KMS-11 (cell line): ENCODE data around the gene PRKAR1B.

Experiments used
- H2AFZ ChIP-seq: fragments of 200-600 bp; sonication (generic); 2 replicates; pipeline ENCODE4 v1.6.1; 2016; ENCODE audit warnings: antibody characterized with exemption, mixed run types, low read depth
- H3K27ac ChIP-seq: fragments of 200-600 bp; sonication (generic); 2 replicates; pipeline ENCODE4 v1.6.1; 2016; ENCODE audit warnings: mild to moderate bottlenecking, mixed run types
- H3K27me3 ChIP-seq: fragments of 200-600 bp; sonication (generic); 2 replicates; pipeline ENCODE4 v1.6.1; 2017; ENCODE audit warnings: mild to moderate bottlenecking, low read depth, mixed run types, moderate library complexity; ENCODE audit not compliant: insufficient read depth
- H3K36me3 ChIP-seq: fragments of 200-600 bp; sonication (generic); 2 replicates; pipeline ENCODE4 v1.6.1; 2017; ENCODE audit warnings: mild to moderate bottlenecking, mixed run types; ENCODE audit not compliant: insufficient read depth
- H3K4me1 ChIP-seq: fragments of 200-600 bp; sonication (generic); 2 replicates; pipeline ENCODE4 v1.6.1; 2016; ENCODE audit warnings: mild to moderate bottlenecking, low read depth, mixed run types; ENCODE audit not compliant: poor library complexity, severe bottlenecking
- H3K4me2 ChIP-seq: fragments of 200-600 bp; sonication (generic); 2 replicates; pipeline ENCODE4 v1.7.0; 2016; ENCODE audit warnings: mild to moderate bottlenecking, mixed run types
- H3K4me3 ChIP-seq: fragments of 200-600 bp; sonication (generic); IDR thresholded peaks from 2 replicates; pipeline ENCODE4 v1.6.1; 2017; ENCODE audit warnings: low read depth, low read length, mixed read lengths; ENCODE audit not compliant: insufficient read depth
- H3K79me2 ChIP-seq: fragments of 200-600 bp; sonication (generic); 2 replicates; pipeline ENCODE4 v1.6.1; 2016; ENCODE audit warnings: low read depth, mixed run types; ENCODE audit not compliant: insufficient read depth
- H3K9ac ChIP-seq: fragments of 200-600 bp; sonication (generic); 2 replicates; pipeline ENCODE4 v1.6.1; 2016; ENCODE audit warnings: mild to moderate bottlenecking, mixed run types
- H4K20me1 ChIP-seq: fragments of 200-600 bp; sonication (generic); 2 replicates; pipeline ENCODE4 v1.6.1; 2016; ENCODE audit warnings: mild to moderate bottlenecking, mixed run types; ENCODE audit not compliant: insufficient read depth
- TF ChIP-seq, protein P1 (sequence below): fragments of 200-600 bp; sonication (generic); conservative IDR thresholded peaks from 2 replicates; pipeline ENCODE4 v1.6.1; 2017; ENCODE audit warnings: low read depth, mild to moderate bottlenecking, antibody characterized with exemption, low read length, moderate library complexity, mixed read lengths

Gene PRKAR1B

DNA sequence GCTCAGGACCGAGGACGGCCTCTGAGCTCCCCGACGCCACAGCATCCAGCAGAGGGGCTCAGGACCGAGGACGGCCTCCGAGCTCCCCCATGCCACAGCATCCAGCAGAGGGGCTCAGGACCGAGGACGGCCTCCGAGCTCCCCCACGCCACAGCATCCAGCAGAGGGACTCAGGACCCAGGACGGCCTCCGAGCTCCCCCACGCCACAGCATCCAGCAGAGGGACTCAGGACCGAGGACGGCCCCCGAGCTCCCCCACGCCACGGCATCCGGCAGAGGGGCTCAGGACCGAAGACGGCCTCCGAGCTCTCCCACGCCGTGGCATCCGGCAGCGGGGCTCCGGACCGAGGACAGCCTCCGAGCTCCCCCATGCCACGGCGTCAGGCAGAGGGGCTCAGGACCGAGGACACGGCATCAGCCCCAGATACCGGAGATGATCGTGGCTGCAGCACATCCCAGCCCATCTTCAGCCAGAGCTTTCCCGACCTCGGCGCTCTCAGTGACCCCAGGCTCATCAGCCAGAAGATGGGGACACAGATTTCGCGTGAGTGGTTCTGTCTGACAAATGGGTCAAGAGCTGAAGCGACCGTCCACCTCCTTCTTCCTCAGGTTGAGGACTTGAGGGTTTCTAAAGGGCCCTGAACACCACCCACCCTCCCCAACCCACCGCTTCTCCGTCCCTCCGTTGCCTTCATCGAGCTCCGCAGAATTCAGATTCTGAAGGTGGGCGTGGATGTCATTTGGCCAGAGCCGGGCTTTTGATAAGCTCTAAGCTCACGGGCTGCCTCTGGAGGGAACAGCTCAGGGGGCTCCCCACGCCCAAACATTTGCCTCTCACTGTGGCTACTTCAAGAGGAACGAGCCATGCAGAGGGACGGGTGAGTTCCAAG, 56.3 kb downstream of the PRKAR1B start:
- no peaks in the 10 kb centered on the region for H4K20me1 ChIP-seq
- no peak overlapping the region for H3K27ac ChIP-seq
- TF ChIP-seq, protein P1, sequence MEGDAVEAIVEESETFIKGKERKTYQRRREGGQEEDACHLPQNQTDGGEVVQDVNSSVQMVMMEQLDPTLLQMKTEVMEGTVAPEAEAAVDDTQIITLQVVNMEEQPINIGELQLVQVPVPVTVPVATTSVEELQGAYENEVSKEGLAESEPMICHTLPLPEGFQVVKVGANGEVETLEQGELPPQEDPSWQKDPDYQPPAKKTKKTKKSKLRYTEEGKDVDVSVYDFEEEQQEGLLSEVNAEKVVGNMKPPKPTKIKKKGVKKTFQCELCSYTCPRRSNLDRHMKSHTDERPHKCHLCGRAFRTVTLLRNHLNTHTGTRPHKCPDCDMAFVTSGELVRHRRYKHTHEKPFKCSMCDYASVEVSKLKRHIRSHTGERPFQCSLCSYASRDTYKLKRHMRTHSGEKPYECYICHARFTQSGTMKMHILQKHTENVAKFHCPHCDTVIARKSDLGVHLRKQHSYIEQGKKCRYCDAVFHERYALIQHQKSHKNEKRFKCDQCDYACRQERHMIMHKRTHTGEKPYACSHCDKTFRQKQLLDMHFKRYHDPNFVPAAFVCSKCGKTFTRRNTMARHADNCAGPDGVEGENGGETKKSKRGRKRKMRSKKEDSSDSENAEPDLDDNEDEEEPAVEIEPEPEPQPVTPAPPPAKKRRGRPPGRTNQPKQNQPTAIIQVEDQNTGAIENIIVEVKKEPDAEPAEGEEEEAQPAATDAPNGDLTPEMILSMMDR, result no peak
- no peak overlapping the region for H3K4me2 ChIP-seq
- H2AFZ ChIP-seq, result no peak overlapping the region
- H3K4me3 ChIP-seq, result no peak overlapping the region
- H3K79me2 ChIP-seq, result no peaks in the 10 kb centered on the region
- no peaks in the 10 kb centered on the region for H3K36me3 ChIP-seq
- H3K9ac ChIP-seq, result no peak overlapping the region
- no peaks in the 10 kb centered on the region for H3K4me1 ChIP-seq
- no peaks in the 10 kb centered on the region for H3K27me3 ChIP-seq

DNA sequence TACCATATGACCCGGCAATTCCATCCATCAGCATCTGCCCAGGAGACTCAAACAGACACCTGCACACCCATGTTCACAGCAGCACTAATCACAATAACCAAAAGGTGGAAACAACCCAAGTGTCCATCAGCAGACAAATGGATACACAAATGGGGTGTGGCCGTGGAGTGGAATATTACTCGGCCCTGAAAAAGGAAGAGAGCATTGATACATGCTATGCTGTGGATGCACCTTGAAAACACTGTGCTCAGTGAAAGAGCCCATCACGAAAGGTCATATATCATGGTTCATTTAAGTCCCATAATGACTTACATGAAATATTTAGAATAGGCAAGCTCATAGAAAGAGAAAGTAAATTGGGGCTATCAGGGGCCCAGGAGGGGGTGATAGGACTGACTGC, 58.1 kb downstream of the PRKAR1B start:
- no peaks in the 10 kb centered on the region for H4K20me1 ChIP-seq
- no peaks in the 10 kb centered on the region for H3K27me3 ChIP-seq
- no peaks in the 10 kb centered on the region for H3K36me3 ChIP-seq
- no peak overlapping the region for H3K4me2 ChIP-seq
- H2AFZ ChIP-seq, result no peak overlapping the region
- TF ChIP-seq, protein P1, result no peak
- no peak overlapping the region for H3K27ac ChIP-seq
- H3K79me2 ChIP-seq, result no peaks in the 10 kb centered on the region
- no peaks in the 10 kb centered on the region for H3K4me1 ChIP-seq
- no peak overlapping the region for H3K4me3 ChIP-seq
- no peak overlapping the region for H3K9ac ChIP-seq

DNA sequence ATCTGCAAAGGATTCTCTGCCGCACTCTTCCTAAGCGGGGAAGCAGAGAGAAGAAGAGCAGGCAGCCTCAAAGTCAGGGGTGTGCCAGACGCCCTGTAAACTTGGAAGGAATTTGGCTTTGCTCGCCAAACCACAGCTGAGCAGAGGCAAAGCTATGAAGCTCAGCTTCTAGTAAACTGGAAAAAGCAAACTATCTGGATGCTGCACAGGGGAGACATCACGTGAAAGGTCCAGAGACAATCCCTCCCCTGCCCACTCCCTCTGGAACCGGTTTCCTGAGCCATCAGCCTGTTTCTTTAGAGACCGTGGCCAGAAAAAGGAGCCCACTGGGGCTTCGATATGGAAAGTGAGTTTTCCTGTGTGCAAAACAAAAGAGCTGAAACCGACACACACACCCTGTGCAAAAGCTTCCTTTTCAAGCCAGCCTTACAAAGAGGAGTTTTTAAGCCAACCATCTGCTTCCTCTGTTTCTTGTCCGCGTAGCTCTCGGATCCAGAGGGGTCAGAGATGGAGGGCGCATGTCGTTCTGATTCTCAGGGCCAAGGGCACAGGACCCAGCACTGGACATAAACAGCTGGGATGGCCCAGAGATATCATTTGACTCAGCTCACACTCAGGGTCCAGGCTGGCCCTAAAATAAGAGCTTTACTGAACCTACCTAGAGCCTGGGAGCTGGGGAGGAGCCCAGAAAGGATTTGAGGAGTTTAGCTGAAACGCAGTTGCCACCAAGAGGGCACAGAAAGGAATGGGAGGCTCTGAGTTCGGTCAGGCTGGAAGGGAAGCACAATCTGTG, 58.7 kb downstream of the PRKAR1B start:
- Histone ChIP-seq H3K4me1 (no peaks in the 10 kb centered on the region), H3K4me3 (no peak overlapping the region), H4K20me1 (no peaks in the 10 kb centered on the region), H2AFZ (no peak overlapping the region), H3K36me3 (no peaks in the 10 kb centered on the region), H3K4me2 (no peak overlapping the region), H3K79me2 (no peaks in the 10 kb centered on the region), H3K9ac (no peak overlapping the region), H3K27ac (no peak overlapping the region), H3K27me3 (no peaks in the 10 kb centered on the region)
- TF ChIP-seq, protein P1, result no peak

DNA sequence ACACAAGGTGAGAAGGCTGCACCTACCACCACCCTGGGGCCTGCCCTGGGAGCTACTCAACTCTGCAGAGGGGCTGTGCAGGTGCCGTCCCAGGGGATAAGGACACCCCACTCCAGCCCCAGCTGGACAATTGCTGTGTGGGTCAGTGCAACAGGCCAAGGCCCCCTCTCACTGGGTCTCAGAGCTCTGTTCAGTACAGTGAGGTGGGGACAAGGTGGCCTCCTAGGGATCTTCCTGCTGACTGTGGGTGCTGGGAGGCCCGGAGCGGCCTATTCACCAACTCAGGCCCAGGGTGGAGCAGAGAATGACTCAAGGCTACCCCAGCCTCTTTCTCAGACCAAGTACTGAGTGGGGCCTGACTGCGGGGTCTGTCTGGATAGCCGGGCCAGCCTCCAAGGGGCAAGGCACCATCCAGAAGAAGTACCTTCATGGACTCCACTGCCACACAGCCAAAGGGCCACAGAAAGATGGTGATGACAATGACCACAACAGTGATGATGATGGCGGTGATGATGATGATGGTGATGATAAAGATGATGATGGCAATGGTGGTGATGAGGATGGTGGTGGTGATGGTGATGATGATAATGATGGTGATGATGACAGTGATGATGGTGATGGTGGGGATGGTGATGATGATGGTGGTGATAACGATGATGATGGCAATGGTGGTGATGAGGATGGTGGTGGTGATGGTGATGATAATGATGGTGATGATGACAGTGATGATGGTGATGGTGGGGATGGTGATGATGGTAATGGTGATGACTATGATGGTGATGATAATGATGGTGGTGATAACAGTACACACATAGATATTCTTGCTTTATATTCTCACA, 60.4 kb downstream of the PRKAR1B start:
- Histone ChIP-seq H3K36me3 (no peaks in the 10 kb centered on the region), H3K9ac (no peak overlapping the region), H3K27me3 (no peaks in the 10 kb centered on the region), H3K27ac (no peak overlapping the region), H3K4me2 (no peak overlapping the region), H3K79me2 (no peaks in the 10 kb centered on the region), H4K20me1 (no peaks in the 10 kb centered on the region), H2AFZ (no peak overlapping the region), H3K4me1 (no peaks in the 10 kb centered on the region), H3K4me3 (no peak overlapping the region)
- TF ChIP-seq, protein P1, result no peak
